Tibial artery (tissue), 4 donors: Measurements from ENCODE around the gene MYO19.

ENCODE experiments used
- DNase-seq, 2 donors: peaks; one replicate each; pipeline ENCODE4 v3.0.0-alpha.2; 2019
- H3K27ac ChIP-seq, 2 donors: fragments of 200-600 bp; sonication (generic) in 1 of 2; 1 replicate in 1 of 2; 2 replicates in 1 of 2; pipeline ENCODE4 v1.5.1; 2018 to 2019; ENCODE audit warnings: mild to moderate bottlenecking in 1 of 2
- H3K27me3 ChIP-seq, 2 donors: fragments of 200-600 bp; sonication (generic) in 1 of 2; one replicate each; pipeline versions ENCODE4 v1.5.1 to v1.6.0; 2016 to 2019
- H3K36me3 ChIP-seq, 3 donors: fragments of 200-600 bp; sonication (generic) in 2 of 3; one replicate each; pipeline ENCODE4 v1.5.1; 2016 to 2019; ENCODE audit warnings: mild to moderate bottlenecking in 2 of 3
- H3K4me1 ChIP-seq, 4 donors: fragments of 200-600 bp; sonication (generic) in 2 of 4; 1 replicate in 3 of 4; 2 replicates in 1 of 4; pipeline ENCODE4 v1.5.1; 2016 to 2019
- H3K4me3 ChIP-seq, 2 donors: fragments of 200-600 bp; sonication (generic) in 1 of 2; 1 replicate in 1 of 2; 2 replicates in 1 of 2; pipeline ENCODE4 v1.5.1; 2018 to 2019; ENCODE audit warnings: mild to moderate bottlenecking in 2 of 2
- H3K9me3 ChIP-seq, 3 donors: fragments of 200-600 bp; sonication (generic) in 1 of 3; one replicate each; pipeline ENCODE4 v1.5.1; 2016 to 2019
- intact Hi-C: fragments of 100-400 bp; cut with DNase I; formaldehyde crosslinking; loops from one replicate; pipeline ENCODE4 v1.15.0; 2023; ENCODE audit warnings: low total_unique reads
- TF ChIP-seq, protein P1 (sequence below), 2 experiments: fragments of 200-600 bp in 1 of 2; fragments of 450-650 bp in 1 of 2; IDR thresholded peaks; one replicate each; pipeline ENCODE4 v1.5.1; 2017 to 2019; ENCODE audit warnings: antibody characterized with exemption in 2 of 2, mild to moderate bottlenecking in 1 of 2, moderate library complexity in 1 of 2

Gene MYO19, protein sequence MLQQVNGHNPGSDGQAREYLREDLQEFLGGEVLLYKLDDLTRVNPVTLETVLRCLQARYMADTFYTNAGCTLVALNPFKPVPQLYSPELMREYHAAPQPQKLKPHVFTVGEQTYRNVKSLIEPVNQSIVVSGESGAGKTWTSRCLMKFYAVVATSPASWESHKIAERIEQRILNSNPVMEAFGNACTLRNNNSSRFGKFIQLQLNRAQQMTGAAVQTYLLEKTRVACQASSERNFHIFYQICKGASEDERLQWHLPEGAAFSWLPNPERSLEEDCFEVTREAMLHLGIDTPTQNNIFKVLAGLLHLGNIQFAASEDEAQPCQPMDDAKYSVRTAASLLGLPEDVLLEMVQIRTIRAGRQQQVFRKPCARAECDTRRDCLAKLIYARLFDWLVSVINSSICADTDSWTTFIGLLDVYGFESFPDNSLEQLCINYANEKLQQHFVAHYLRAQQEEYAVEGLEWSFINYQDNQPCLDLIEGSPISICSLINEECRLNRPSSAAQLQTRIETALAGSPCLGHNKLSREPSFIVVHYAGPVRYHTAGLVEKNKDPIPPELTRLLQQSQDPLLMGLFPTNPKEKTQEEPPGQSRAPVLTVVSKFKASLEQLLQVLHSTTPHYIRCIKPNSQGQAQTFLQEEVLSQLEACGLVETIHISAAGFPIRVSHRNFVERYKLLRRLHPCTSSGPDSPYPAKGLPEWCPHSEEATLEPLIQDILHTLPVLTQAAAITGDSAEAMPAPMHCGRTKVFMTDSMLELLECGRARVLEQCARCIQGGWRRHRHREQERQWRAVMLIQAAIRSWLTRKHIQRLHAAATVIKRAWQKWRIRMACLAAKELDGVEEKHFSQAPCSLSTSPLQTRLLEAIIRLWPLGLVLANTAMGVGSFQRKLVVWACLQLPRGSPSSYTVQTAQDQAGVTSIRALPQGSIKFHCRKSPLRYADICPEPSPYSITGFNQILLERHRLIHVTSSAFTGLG

DNA sequence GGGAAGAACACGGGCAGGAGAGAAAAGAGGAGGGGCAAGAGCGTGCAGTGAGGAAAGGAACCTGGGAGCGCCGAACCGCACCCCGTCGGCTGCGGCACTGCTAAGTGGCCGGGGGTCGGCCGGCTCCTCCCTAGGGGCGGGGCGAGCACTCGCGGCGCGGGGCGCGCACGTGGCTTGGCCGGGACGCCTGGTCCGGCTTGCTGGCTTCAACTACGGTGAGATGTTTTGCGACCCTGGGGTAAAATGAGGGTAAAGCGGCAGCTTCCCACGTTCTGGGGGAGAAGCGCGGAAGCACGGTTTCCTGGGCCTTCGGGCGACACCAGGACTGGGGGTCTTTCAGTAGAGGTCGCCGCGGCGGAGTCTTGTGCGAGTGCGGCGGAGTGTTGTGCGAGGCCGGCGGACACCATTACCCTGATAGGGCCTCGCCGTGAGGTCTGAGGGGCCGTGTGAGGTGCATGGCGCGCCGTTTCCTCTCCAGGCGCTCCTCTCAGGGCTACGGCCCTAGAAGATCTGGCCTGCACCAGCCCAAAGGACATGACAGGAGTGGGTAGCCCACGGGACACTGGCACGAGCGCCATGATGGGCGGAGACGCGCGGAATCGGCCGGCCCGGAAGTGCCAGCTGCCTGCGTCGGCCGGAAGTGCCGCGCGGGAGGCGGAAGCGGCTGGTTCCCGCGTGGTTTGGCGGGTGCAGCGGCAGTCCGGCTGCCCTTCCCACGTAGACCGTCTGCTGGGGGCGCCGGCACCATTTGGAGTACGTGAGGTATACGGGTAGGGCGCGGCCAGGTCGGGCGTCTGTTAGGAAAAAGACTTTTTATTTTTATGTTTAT lies at the start of gene MYO19, which contains the start of gene PIGW:
MYO19 (minus strand) TSS at position 29 of the 829 bp plus-strand sequence. CDS start 2,330 bp downstream, outside the sequence.
PIGW (plus strand) TSS at position 148 of the 829 bp plus-strand sequence. CDS start 2,115 bp downstream, outside the sequence.
- peak; percentile 75 to 93 for DNase-seq
- no peaks in the 10 kb centered on the region for H3K9me3 ChIP-seq
- H3K27me3 ChIP-seq = no peaks in the 10 kb centered on the region
- intact Hi-C loops = loop anchor here (10.0 kb wide), 1 partner anchor 50 kb away; the partner anchor contains the start of gene ZNHIT3
- H3K36me3 ChIP-seq = peaks cover 0 to 19% (median 0%) of the 10 kb centered on the region in 3 donors
- TF ChIP-seq, protein P1, sequence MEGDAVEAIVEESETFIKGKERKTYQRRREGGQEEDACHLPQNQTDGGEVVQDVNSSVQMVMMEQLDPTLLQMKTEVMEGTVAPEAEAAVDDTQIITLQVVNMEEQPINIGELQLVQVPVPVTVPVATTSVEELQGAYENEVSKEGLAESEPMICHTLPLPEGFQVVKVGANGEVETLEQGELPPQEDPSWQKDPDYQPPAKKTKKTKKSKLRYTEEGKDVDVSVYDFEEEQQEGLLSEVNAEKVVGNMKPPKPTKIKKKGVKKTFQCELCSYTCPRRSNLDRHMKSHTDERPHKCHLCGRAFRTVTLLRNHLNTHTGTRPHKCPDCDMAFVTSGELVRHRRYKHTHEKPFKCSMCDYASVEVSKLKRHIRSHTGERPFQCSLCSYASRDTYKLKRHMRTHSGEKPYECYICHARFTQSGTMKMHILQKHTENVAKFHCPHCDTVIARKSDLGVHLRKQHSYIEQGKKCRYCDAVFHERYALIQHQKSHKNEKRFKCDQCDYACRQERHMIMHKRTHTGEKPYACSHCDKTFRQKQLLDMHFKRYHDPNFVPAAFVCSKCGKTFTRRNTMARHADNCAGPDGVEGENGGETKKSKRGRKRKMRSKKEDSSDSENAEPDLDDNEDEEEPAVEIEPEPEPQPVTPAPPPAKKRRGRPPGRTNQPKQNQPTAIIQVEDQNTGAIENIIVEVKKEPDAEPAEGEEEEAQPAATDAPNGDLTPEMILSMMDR (IDR thresholded peaks at IDR 0.05) = peak in 1 of 2 experiments; percentile 21
- H3K4me3 ChIP-seq = peak within 1 kb of the TSS; percentile 78 to 98
- peak within 1 kb of the TSS; percentile 90 to 98 for H3K27ac ChIP-seq
- peaks cover 0 to 18% (median 8%) of the 10 kb centered on the region in 4 donors for H3K4me1 ChIP-seq

DNA sequence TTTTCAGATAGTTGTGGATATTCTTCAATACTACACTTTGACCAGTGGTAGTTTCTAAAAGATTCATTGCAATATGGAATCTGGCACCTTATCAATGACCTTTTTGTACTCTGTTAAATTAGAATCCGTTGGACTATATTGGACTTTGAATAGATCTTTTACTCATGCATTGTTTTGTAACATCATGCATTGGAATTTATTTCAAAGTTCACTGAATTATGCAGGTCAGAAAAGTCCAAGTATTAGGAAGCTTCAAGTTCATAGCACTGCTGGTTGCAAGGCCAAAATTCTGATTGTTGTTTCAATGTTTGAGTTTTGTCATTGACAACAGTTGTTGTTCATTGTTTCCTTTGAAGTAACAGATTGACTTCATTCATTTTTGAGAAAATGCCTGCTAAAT lies 49.1 kb upstream of the MYO19 start:
- Histone ChIP-seq H3K27ac (no peak overlapping the region), H3K9me3 (no peaks in the 10 kb centered on the region), H3K36me3 (peaks cover 82 to 100% (median 83%) of the 10 kb centered on the region in 3 donors), H3K4me3 (no peak overlapping the region), H3K27me3 (no peaks in the 10 kb centered on the region), H3K4me1 (no peaks in the 10 kb centered on the region)
- TF ChIP-seq, protein P1 (IDR thresholded peaks at IDR 0.05) = no peak
- DNase-seq = no peak
- intact Hi-C loops = no loop called here

DNA sequence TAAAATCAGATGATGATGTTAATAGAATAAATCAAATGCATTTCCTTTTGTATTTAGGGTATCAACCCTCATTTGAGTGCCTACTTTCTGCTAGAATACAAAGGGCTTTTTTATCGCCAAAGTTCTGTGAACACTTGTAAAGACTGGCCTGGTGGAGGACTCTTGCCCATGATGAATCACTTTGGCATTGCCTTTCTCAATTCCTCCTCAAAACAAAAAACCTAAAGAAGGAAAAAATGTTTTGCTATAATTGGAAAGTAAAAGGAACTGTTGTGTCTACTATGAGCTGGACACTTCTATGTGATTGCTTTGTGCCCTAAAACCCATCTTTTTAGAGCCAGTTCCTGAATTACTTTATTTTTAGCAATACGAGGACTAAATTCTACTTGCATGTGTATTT lies 44.0 kb upstream of the MYO19 start:
- no peak overlapping the region for H3K27ac ChIP-seq
- H3K4me1 ChIP-seq = no peaks in the 10 kb centered on the region
- H3K9me3 ChIP-seq = no peaks in the 10 kb centered on the region
- TF ChIP-seq, protein P1 (IDR thresholded peaks at IDR 0.05) = no peak
- intact Hi-C loops = no loop called here
- peaks cover 54 to 80% (median 70%) of the 10 kb centered on the region in 3 donors for H3K36me3 ChIP-seq
- H3K4me3 ChIP-seq = no peak overlapping the region
- DNase-seq = no peak
- H3K27me3 ChIP-seq = no peaks in the 10 kb centered on the region

DNA sequence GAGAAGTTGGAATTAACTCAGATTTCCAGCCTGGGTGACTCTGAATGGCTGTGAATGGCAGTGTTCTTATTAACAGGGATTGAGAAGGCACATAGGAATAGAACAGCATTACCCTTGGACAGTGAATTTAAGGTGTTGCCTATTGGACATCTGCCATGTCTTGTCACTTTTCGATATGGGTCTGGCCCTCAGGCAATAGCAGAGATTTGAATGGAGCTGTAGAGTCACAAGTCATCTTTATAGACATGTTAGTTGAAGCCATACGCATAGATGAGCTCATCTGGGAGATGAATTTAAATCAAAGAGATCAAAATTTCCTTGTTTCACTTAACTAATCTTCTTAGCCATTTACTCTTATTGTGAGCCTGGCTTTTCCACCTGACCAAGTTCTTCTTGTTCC lies 42.1 kb upstream of the MYO19 start:
- DNase-seq = no peak

More for the DNA sequence above, 42.1 kb upstream of the MYO19 start:
- Histone ChIP-seq H3K27ac (no peak overlapping the region), H3K4me1 (no peaks in the 10 kb centered on the region), H3K9me3 (no peaks in the 10 kb centered on the region), H3K36me3 (peaks cover 42 to 76% (median 69%) of the 10 kb centered on the region in 3 donors), H3K27me3 (no peaks in the 10 kb centered on the region), H3K4me3 (no peak overlapping the region)
- intact Hi-C loops = no loop called here
- TF ChIP-seq, protein P1 (IDR thresholded peaks at IDR 0.05) = no peak
